Esophagus muscularis mucosa (tissue), 3 donors: ENCODE measurements around the gene CKS1B.

Experiments used
- POLR2A ChIP-seq: fragments of 450-650 bp; IDR thresholded peaks from one replicate; pipeline ENCODE4 v1.6.1; 2017; ENCODE audit warnings: antibody characterized with exemption, moderate library complexity, mild to moderate bottlenecking, low read depth
- TF ChIP-seq, protein P1 (sequence below), 3 experiments: fragments of 200-600 bp in 2 of 3; fragments of 450-650 bp in 1 of 3; sonication (generic) in 2 of 3; IDR thresholded peaks; one replicate each; pipeline ENCODE4 v1.5.1; 2017 to 2019; ENCODE audit warnings: antibody characterized with exemption in 3 of 3, mild to moderate bottlenecking in 2 of 3, moderate library complexity in 1 of 3

GRCh38 chr1:154945160-154945961, 29.1 kb upstream of the CKS1B start:
- TF ChIP-seq, protein P1, sequence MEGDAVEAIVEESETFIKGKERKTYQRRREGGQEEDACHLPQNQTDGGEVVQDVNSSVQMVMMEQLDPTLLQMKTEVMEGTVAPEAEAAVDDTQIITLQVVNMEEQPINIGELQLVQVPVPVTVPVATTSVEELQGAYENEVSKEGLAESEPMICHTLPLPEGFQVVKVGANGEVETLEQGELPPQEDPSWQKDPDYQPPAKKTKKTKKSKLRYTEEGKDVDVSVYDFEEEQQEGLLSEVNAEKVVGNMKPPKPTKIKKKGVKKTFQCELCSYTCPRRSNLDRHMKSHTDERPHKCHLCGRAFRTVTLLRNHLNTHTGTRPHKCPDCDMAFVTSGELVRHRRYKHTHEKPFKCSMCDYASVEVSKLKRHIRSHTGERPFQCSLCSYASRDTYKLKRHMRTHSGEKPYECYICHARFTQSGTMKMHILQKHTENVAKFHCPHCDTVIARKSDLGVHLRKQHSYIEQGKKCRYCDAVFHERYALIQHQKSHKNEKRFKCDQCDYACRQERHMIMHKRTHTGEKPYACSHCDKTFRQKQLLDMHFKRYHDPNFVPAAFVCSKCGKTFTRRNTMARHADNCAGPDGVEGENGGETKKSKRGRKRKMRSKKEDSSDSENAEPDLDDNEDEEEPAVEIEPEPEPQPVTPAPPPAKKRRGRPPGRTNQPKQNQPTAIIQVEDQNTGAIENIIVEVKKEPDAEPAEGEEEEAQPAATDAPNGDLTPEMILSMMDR (IDR thresholded peaks at IDR 0.05): no peak
- no peak for TF ChIP-seq POLR2A
